Fibroblast of skin of back (primary cell): Measurements from ENCODE around the gene PRG3.
"Not testable (repeated sequence)": the region's sequence is repeated elsewhere in the genome, so short reads cannot be mapped to it uniquely, and the experiment has no call there.

Experiments used
- DNase-seq: peaks from one replicate; pipeline ENCODE4 v3.0.0-alpha.2; 2013

The PRG3 gene

DNA sequence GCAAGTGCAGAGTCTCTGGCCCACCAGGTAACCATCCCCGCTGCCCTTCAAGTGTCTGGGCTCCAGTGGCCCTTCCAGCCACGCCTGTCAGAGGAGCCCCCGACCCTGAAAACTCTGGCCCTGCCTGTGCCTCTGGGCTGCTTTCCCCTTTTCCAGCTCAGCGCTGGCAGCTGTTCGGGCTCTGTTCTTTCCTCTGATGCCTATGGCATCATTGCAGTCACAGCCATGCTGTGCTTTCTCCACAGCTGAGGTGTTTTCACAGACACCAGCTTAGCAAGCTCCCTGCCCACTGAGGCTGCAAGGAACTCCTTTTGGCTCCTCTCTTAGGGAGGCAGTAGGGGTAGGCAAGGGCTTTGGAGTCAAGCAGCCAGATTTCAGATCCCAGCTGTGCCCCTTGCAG lies 21.6 kb downstream of the PRG3 start:
- no peak for DNase-seq

DNA sequence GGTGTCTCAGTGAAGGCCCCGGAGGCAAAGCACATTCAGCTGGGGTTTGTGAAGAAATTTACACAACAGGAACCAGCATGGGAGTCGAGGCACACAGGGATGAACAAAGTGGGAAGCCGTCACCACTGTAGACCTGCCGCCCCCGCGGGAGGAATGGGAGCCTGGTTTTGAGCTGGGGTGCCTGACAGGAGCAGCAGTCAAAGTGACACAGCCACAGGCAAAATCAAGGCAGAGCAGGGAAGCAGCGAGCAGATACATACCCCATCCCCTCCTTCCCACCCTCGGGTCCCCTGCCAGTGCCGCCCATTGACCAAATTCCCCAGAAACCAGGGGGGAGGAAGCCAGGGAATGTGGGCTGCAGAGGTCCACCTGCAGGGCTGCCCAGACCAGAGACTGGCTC lies 22.0 kb downstream of the PRG3 start:
- no peak for DNase-seq

DNA sequence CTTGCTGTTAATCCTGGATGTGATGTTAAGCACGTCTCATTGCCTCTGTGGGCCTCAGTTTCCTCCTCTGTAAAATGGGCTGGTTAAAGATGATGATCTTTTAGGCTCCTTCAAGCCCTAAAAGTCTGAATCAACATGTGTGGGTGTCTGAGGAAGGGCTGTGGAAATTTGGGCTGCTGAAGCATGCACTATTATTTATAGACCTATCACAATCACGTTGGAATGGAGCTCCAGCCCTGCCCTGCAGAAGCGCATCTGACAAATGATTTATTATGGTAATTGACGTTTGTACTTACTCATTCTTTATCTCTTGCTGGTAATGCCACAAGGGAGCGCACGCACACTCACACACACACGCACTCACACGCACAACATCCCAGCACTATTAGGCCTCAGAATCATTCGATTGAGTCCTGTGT lies 22.4 kb downstream of the PRG3 start:
- DNase-seq = no peak

DNA sequence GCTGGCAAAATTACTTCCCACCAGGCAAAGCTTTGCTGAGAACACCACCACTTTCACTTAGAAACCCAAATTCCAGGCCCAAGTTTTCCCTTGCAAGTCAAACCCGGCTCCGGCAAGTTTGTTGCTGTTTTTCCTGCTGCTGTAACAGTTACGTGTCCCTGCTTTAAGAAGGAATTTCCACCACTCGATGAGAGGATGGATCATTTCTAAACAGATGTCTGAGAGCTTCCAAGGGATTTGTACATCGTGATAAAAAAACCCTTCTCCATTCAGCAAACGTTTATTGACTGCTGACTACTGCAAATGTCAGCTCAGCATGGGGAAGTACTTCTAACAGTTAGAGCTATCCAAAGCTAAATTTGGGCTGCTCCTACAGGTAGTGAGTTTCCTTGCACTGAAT lies 23.1 kb downstream of the PRG3 start:
- DNase-seq = no peak

DNA sequence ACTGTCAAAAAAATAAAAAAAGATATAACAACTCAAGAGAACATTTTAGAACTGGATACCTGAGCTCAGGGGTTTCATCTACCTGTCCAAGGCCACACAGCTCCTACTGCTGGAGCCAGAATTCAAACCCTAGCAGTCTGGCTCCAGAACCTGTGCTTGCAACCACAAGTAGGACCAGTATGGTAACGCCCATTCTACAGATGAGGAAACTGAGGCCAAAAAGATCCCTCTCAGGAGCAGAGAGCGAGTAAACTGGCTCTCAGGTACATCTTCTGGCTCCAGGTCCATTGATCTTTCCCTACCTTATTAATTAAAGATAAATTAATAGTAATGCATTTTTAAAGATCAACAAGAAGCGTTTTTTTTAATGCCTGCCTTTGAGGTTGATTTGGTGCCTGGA lies 23.6 kb downstream of the PRG3 start:
- no peak for DNase-seq

DNA sequence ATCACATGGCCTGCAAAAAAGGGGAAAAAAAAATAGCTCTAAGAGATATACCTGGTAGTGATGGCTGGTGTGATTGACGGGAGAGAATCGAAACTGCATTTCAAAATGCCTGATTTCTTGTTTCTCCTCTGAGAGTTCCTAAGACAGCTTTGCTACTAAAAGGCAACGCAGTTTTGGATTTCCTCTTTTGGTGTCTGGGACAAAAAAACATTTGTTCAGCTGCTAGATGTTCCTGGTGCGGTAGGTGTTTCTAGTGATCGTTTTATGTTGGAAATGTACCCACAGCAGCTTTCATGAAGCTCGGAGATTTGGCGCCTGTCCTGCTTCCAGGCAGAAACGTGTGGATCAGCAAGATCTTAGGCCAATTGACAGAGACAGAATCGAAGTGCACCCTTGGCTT lies 24.7 kb downstream of the PRG3 start:
- no peak for DNase-seq

DNA sequence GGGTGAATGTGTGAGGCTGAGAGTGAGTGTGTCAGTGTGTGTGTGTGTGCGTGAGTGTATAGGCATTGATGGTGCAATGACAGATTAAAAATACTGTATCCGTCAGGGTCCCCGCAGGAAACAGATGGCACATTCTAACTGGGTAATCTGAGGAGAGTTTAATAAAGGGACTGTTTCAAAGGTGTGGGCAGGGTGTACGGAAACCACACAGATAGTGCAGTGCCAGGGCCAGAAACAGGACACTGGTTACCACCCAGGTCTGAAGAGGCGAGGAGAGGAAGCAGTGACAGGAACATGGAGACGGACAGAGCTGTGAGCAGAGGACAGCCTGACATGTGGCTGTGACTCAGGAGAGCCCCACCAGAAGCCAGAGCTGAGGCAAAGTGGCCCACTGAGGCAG lies 26.3 kb downstream of the PRG3 start:
- no peak for DNase-seq

DNA sequence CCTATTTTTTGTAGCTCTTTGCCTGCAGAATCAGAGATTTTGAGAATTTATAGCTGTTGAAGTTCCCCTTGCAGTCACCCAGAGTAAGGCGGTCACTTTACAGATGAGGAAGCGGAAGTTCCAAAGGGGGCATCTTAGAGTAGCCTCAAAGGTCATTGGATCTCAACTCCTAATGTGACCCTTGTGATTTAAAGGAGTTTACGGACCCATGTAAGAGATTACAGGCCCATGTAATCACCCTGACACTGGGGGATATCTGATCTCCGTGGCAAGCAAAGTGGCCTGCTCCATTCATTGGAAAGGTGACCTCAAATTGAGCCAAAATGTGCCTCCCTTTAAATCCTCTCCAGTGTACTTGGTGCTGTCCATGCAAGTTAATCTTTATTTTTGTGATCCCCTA lies 27.1 kb downstream of the PRG3 start:
- no peak for DNase-seq

DNA sequence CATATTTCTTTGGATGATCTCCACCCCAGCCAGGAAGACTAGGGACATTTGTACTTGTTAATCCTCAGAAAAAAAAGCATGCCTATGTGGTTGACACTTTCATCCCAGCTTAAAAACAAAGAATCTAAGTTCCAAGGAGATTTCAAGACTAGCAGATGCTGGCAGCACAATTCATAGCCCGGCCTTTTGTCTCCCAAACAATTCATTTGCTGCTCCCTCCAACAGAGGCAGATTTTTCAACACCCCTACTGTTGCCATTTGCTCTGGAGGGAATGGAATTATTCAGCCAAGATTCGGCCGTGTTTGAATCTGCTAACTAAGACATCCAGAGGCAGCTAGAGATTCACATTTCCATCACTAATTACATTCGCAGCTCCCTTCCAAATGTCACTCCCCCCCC lies 27.5 kb downstream of the PRG3 start:
- DNase-seq = no peak

DNA sequence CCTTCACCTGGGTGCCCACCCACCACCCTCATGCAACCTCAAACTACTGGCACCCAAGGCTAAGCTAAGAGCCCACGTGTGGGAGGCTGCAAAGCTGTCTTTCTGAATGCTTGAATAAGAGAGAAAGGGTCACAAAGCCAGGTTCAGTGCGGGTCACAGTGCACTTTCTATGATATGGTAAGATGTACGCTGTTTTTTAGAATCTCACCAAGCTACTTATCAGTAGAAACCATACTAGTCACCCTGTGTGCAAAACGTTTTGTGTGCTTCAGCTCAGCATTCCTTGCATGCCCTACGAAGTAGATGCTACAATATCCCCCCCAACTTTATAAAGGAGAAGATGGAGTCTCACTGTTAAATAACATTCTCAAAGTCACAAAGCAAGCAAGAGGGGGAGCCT lies 27.9 kb downstream of the PRG3 start:
- no peak for DNase-seq

DNA sequence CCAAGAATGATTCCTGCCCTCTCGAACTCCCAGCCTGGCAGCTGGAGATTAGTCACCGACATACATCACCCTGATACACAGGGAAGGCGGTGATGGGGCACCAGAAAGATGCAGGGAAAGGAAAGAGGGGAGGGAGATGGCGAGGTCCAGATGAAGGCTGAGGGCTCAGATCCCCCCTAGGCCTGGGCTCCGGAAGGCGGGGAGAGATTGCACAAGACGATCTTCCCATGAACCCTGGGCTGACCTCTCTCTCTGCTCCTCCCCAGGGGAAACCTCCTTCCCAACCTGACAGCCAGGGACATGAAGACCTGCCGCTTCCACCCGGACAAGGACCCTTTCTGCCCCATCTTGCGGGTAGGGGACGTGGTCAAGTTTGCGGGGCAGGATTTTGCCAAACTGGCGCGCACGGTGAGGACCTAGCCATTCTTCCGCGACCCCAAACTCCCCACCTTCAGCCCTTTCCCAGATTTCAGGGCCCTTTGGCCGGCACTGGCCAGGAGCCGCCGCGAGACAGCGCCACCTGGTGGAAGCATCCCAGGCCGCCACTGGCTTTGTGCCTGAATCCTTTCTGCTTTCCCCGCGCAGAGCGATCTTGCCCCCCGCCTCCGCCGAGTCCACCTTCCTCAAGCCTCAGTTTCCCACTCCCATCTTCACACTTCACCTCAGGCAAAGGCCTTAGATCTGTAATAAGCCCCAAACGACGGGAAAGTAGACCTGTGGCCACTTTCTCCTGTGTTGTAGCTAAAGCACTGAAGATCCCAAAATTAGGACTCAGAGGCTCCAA lies 31.3 kb downstream of the PRG3 start:
- peak; percentile 32 for DNase-seq

DNA sequence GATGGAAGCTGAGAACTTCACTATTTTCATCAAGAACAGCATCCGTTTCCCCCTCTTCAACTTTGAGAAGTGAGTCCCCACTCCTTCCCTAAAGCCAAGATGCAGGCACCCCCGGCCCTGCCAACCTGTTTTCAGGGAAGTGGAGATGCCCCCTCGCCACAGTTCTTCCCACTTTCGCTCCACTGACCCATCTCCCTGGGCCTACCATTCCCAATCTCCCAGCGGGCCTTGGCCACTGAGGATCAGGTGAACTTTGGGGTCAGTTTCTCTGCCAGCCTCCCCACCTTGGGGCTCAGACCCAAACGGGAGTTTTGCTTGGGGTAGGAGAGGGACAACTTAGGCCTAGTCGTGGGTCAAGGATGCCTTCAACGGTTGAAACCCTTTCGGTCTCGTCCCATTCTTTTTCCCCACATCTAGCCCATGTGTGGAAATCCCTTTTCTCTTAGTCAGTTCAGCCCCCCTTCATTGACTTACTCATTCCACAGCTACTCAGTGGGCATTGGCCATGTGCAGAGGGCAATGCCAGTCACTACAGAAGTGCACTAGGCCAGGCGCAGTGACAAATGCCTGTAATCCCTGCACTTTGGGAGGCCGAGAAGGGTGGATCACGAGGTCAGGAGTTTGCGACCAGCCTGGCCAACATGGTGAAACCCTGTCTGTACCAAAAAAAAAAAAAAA lies 32.2 kb downstream of the PRG3 start:
- no peak for DNase-seq

DNA sequence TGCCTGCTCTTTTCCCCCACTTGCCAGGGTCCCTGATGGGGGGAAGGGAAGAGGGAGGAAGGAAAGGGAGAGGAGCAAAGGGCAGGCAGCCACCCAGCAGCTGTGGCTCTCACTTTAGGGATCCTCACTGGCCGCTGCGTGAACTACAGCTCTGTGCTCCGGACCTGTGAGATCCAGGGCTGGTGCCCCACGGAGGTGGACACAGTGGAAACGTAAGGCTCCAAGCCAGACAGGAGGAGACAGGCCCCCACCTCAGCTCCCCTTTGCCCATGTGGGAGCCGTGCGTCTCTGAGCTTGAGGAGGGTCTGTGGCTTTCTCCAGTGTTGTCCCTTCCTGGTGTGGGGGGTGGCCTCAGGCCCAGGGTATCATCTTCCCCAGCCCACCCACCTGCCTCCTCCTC lies 32.9 kb downstream of the PRG3 start:
- no peak for DNase-seq

DNA sequence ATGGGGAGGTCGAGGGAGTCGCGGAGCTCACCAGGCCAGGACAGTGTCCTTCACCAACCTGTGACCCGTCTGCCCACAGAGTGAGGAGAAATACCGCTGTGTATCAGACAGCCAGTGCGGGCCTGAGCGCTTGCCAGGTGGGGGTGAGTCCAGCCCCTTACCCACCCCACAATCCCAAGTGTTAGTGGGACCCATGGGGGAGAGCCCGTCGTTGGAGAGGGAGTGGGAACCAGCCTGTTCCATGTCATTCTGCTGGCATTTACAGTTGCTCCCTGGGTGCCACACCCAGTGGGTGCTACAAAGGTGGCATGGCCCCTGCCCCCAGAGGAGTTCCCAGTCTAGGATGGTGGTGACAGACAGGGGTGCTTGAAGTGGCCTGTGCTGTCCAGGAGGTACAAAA lies 33.6 kb downstream of the PRG3 start:
- DNase-seq = no peak

DNA sequence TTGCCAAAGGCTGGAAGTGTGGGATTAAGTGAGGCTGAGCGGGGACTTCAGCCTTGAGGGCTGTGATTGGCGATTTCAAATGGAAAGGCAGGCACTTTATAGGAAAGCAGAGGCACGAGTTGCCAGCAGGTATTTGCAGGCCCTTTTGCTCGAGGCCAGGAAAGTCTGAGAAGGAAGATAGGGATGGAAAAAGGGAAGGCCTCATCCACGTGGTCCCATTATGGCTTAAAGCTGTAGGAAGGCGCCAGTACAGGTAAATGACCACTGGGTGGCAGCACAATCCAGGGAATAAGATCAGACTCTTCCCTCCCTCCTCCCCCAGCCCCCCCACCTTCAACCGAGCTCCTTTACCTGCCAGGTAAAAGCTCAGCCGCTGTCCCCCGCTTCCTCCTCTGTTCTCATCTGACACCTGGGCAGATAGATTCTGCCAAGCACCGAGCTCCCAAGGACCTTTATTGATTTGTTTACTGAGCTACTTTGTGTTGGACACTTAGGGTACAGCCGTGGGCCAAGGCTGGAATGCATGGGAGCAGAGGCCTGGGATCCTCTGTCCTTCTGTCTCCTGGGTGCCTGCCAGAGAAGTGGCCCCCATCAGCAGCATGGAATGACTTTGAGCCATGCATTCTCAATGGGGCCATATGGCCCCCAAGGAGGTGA lies 35.3 kb downstream of the PRG3 start:
- DNase-seq = peak; percentile 65

DNA sequence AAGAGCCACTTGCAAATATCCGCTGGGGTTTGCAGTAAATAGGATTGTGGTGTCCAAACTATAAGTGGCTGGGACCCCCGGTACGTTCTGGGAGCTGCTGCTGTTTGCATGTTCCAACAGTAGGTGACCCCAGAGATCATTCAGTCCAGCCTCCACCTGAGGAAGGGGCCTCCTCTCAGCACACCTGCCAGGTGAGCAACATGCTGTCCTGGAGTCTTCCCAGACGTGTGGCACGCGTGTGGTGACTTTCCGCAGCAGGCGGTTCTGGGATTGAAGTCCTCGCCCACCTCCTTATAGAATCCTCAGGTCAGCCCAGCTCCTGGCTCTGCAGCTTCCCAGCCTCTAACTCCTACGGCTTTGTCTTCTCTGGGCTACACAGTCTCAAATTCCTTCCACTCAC lies 36.1 kb downstream of the PRG3 start:
- no peak for DNase-seq

DNA sequence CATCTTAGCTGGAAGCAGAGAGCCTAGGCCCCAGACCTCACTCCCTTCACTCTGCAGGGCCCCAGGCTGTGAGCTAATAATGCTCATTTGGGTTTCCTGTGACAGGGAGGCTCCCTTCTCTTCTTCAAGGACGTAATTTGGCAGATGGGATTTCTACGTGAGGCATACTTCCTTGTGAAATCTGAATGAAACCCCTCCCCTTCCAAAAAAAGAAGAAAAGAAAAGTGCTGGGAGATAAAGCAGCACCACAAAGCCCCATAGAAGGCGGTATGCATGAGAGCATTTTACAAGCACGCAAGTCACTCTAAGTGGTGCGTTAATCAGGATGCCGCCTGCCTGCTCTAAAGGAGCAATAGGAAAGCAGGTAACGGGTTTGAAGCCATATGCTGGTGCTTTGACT lies 37.1 kb downstream of the PRG3 start:
- DNase-seq = no peak

DNA sequence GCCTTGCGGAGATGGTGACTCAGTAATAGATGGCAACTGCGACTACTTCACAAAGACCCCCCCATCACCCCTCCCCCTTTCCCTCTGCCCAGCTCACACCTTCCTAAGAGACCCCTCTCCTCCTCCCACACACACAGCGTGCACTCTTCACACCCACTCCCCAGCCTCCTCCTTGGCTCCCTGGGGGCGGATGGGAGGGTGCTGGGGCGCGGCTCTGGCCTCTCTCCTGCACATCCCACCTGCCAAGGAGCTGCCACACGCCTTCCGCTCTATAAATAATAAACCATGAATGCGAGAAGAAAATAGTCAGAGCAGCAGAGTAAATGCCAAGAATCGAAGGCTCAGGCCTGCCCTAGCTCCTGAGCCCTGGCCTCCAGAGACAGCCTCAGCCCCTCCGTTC lies 38.2 kb downstream of the PRG3 start:
- DNase-seq = no peak

DNA sequence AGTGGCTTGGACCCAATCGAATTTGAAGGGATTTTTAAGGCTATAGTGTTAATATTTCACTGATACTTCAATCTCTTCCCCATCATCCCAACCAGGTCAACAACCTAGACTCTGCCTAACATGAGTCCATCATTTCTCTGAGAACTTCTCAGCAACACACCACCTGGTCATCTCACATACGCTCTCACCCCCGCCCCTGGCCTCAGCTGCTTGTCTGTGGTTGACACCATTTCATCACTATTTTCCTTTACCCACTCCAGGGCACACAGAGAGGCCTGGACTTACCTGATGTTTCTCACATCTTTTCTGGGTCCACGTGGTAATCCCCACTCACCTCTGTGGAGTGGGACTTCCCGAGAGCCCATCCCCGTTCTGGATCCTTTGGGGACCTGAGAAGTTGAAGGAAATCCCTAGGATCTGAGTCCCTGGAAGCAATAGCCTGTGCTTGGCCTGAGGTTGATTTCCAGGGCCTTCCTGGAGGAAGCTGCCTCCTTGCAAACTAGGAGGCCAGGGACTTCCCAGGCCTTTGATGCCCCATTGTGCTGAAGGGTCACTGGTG lies 39.6 kb downstream of the PRG3 start:
- no peak for DNase-seq

DNA sequence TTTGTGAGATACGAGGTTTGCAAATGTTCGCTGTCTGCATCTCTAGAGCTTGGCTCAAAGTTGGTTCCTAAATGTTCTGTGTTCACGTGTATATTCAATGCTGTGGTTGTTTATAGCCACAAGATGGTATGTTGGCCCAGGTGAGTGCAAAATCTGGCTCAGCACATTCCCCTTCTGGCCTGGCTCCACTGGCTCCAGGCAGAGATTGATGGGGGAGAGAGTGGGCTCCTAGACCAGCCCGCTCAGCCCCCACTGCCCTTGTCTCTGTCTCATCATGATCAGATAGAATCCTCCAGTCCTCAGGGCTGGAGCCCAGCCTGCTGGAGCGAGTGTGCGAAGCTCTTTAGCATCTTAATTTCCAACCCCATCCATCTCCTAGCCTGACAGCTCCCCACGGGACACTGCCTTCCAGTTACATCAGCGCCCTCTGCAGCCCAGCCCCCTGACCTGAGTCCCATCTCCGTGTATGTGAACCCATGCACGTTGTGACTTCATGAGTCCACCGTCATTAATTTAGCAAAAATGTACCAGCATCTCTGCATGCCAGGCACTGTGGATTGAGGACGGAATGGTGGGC lies 40.8 kb downstream of the PRG3 start:
- peak; percentile 42 for DNase-seq

DNA sequence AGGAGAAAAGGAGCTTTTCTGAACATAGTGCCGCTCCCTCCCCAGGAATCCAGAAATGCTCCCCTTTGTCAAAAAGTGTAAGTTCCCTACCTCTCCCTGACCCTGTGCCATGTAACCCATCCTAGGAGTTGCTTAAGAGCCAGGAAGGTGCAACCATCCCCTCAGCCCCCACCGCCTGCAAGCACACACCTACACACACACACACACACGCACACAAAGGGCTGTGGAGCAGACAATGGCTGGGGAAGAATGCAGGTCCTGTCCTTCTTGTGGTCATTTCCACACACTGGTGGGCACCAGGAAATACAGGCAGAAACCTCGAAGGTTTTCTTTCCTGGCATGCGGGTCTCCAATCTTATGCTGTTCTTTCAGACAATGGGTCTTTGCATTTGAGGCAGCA lies 41.6 kb downstream of the PRG3 start:
- no peak for DNase-seq

DNA sequence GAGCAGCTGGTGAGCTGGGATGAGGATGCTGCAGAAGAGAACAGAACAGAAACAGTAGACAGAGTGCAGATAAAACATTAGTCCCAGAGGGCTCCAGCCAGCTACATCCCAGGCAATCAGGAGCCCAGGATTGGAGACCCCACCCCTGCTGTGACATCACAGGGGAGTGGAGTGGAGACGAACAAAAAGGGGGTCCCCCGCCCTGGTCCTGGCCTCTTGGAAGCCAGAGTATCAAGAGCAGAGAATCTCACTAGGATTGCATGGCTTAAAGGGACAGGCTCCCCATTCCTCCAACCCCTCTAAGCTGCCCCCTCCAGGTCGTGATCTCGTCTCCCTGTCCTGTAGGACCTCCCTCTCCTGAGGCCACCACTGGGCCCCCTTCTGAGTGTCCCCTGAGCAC lies 42.8 kb downstream of the PRG3 start, which contains the start of gene P2RX3:
Gene P2RX3 (plus strand): TSS at position 211 of the 400 bp plus-strand sequence. CDS start 199 bp downstream, outside the sequence.
- no peak for DNase-seq

DNA sequence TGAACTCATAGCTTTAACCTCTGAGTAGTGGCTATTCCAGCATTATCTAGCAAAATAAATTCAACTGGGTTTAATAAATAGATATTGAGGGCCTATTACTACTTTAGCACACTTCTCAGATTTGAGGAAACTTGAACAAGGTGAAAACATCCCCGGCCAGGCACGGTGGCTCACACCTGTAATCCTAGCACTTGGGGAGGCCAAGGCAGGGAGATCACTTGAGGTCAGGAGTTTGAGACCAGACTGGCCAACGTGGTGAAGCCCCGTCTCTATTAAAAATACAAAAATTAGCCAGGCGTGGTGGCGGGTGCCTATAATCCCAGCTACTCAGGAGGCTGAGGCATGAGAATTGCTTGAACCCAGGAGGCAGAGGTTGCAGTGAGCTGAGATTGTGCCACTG lies 44.1 kb downstream of the PRG3 start:
- DNase-seq = not testable (repeated sequence)
